GM12878 (cell line): ENCODE measurements around the gene RALBP1. TPM values are rescaled to one million over a fixed set of nuclear protein-coding genes. Genes with fewer than 3 reads are reported as not detected.
A peak's percentile ranks its signal among the peaks of the same experiment; 100 is the strongest.

Source experiments
- ATAC-seq: fragments of 200-7000 bp; cut with Tn5 transposase; 3 replicates; pipeline ENCODE4 v1.9.1; 2020; ENCODE audit warnings: mild to moderate bottlenecking, moderate library complexity
- BruUV-seq: library from RNA; stranded (reverse); fragments of 400-500 nt; replicated peaks from 2 replicates; lab custom pipeline; 2021; lab: Mats Ljungman, UMichigan
- CTCF ChIA-PET: fragments of 300-600 bp; sonication (Branson Sonifier 250); formaldehyde crosslinking; extraction: SDS; loops from one replicate; lab custom pipeline; 2021; ENCODE audit warnings: inconsistent platforms; lab: Yijun Ruan, JAX
- POLR2A ChIA-PET: fragments of 350-600 bp; formaldehyde crosslinking; extraction: SDS; loops from one replicate; lab custom pipeline; 2021; ENCODE audit warnings: inconsistent platforms; lab: Charles Lee
- RAD21 ChIA-PET: fragments of 300-600 bp; sonication (Branson Sonifier 250); formaldehyde crosslinking; loops from one replicate; lab custom pipeline; 2023; ENCODE audit warnings: antibody characterized with exemption; ENCODE audit not compliant: unreplicated experiment; lab: Charles Lee
- SMC1A ChIA-PET: fragments of 300-600 bp; sonication (Branson Sonifier 250); formaldehyde crosslinking; loops from one replicate; lab custom pipeline; 2023; ENCODE audit not compliant: unreplicated experiment, uncharacterized antibody; lab: Charles Lee
- DNase-seq: peaks from one replicate; pipeline ENCODE4 v3.0.0-alpha.2; 2011; ENCODE audit warnings: low read depth, low spot score
- FAIRE-seq: peaks from 3 replicates; lab custom pipeline; 2011; peaks lifted over from hg19 to GRCh38; lab: Jason Lieb, UNC
- H2AFZ ChIP-seq: 2 replicates; pipeline ENCODE4 v1.6.0; 2011; ENCODE audit warnings: low read depth, low read length, control low read depth; ENCODE audit not compliant: control insufficient read depth
- H3K27ac ChIP-seq: 2 replicates; pipeline ENCODE4 v1.5.1; 2011; ENCODE audit warnings: control low read depth; ENCODE audit not compliant: control insufficient read depth, insufficient read depth
- H3K27me3 ChIP-seq, 2 experiments: replicated peaks in 1 of 2; 2 replicates each; pipeline versions ENCODE4 v1.6.0 to v1.6.1; 2011; ENCODE audit warnings: low read length in 1 of 2; ENCODE audit not compliant: control insufficient read depth in 2 of 2, insufficient read depth in 2 of 2
- H3K36me3 ChIP-seq, 2 experiments: 2 replicates each; pipeline ENCODE4 v1.5.1; 2011; ENCODE audit warnings: low read length in 1 of 2; ENCODE audit not compliant: control insufficient read depth in 2 of 2, insufficient read depth in 2 of 2
- H3K4me1 ChIP-seq: 2 replicates; pipeline ENCODE4 v1.6.1; 2011; ENCODE audit warnings: mild to moderate bottlenecking, low read length, moderate library complexity, mixed read lengths; ENCODE audit not compliant: control insufficient read depth, insufficient read depth
- H3K4me2 ChIP-seq: 2 replicates; pipeline ENCODE4 v1.6.0; 2011; ENCODE audit warnings: control low read depth; ENCODE audit not compliant: control insufficient read depth, insufficient read depth
- H3K4me3 ChIP-seq: fragments of 200-600 bp; sonication (generic); 2 replicates; pipeline ENCODE4 v1.5.1; 2016
- H3K79me2 ChIP-seq: 2 replicates; pipeline ENCODE4 v1.6.0; 2011; ENCODE audit warnings: low read length; ENCODE audit not compliant: control insufficient read depth, insufficient read depth
- H3K9ac ChIP-seq: 2 replicates; pipeline ENCODE4 v1.8.0; 2011; ENCODE audit warnings: low read length, control low read depth, mixed read lengths; ENCODE audit not compliant: control insufficient read depth, insufficient read depth
- H3K9me3 ChIP-seq: replicated peaks from 3 replicates; pipeline ENCODE4 v1.5.1; 2011; ENCODE audit warnings: mild to moderate bottlenecking, low read length; ENCODE audit not compliant: control insufficient read depth, insufficient read depth
- H4K20me1 ChIP-seq: 2 replicates; pipeline ENCODE4 v1.6.0; 2011; ENCODE audit not compliant: control insufficient read depth, insufficient read depth
- BHLHE40 ChIP-seq, 2 experiments: fragments of 450-650 bp in 1 of 2; IDR thresholded peaks; 2 replicates each; pipeline ENCODE4 v1.6.1; 2011 to 2017; ENCODE audit warnings: low read depth in 2 of 2, borderline replicate concordance in 1 of 2, improper control_type of control experiment in 1 of 2, low read length in 1 of 2, mild to moderate bottlenecking in 1 of 2
- CEBPB ChIP-seq, 2 experiments: fragments of 150-350 bp in 1 of 2; IDR thresholded peaks; 2 replicates each; pipeline ENCODE4 v1.6.1; 2012 to 2014; ENCODE audit warnings: low read depth in 2 of 2, low read length in 2 of 2, borderline replicate concordance in 1 of 2, inconsistent platforms in 1 of 2
- FOXM1 ChIP-seq: IDR thresholded peaks from 2 replicates; pipeline ENCODE4 v1.6.1; 2012; ENCODE audit warnings: low read depth, mild to moderate bottlenecking, inconsistent platforms, low read length, moderate library complexity
- IRF5 ChIP-seq: fragments of 450-650 bp; IDR thresholded peaks from 2 replicates; pipeline ENCODE4 v1.6.1; 2017; ENCODE audit warnings: borderline replicate concordance
- MAX ChIP-seq: IDR thresholded peaks from 2 replicates; pipeline ENCODE4 v1.6.1; 2012; ENCODE audit warnings: low read depth, low read length, improper control_type of control experiment
- MTA2 ChIP-seq: fragments of 450-650 bp; IDR thresholded peaks from 2 replicates; pipeline ENCODE4 v1.6.1; 2016; ENCODE audit warnings: low read depth, mild to moderate bottlenecking, moderate library complexity
- NR2C1 ChIP-seq: fragments of 450-650 bp; IDR thresholded peaks from 2 replicates; pipeline ENCODE4 v1.6.1; 2017; ENCODE audit warnings: antibody characterized with exemption, mild to moderate bottlenecking, moderate library complexity
- PAX5 ChIP-seq: IDR thresholded peaks from 2 replicates; pipeline ENCODE4 v1.6.1; 2011; ENCODE audit warnings: low read depth, low read length, borderline replicate concordance
- POLR2AphosphoS2 ChIP-seq: IDR thresholded peaks from 2 replicates; pipeline ENCODE4 v1.6.1; 2011; ENCODE audit warnings: low read depth, mild to moderate bottlenecking, low read length, improper control_type of control experiment, moderate library complexity
- POLR2AphosphoS5 ChIP-seq: IDR thresholded peaks from 2 replicates; pipeline ENCODE4 v1.6.1; 2011; ENCODE audit warnings: mild to moderate bottlenecking, low read length, inconsistent platforms
- RAD51 ChIP-seq: fragments of 450-650 bp; IDR thresholded peaks from 2 replicates; pipeline ENCODE4 v1.6.1; 2016; ENCODE audit warnings: moderate library complexity, mild to moderate bottlenecking, inconsistent platforms
- RELA ChIP-seq: fragments of 450-650 bp; IDR thresholded peaks from 2 replicates; pipeline ENCODE4 v1.8.0; 2014; ENCODE audit warnings: borderline replicate concordance; ENCODE audit not compliant: partially characterized antibody
- RELB ChIP-seq: fragments of 450-650 bp; IDR thresholded peaks from 2 replicates; pipeline ENCODE4 v1.6.1; 2017; ENCODE audit warnings: low read depth, mild to moderate bottlenecking, moderate library complexity
- YY1 ChIP-seq: IDR thresholded peaks from 2 replicates; pipeline ENCODE4 v1.6.1; 2011; ENCODE audit warnings: low read depth, mild to moderate bottlenecking, low read length
- ZBTB11 ChIP-seq: fragments of 450-650 bp; formaldehyde crosslinking; IDR thresholded peaks from 2 replicates; pipeline ENCODE4 v1.5.0; 2022; ENCODE audit warnings: mild to moderate bottlenecking, missing genetic modification characterization
- ZNF24 ChIP-seq: fragments of 450-650 bp; IDR thresholded peaks from 2 replicates; pipeline ENCODE4 v1.6.1; 2017; ENCODE audit warnings: antibody characterized with exemption, mild to moderate bottlenecking
- WGBS: methylation state at CpG from one replicate; pipeline ENCODE4 v1.1.6; 2016; ENCODE audit warnings: low lambda C conversion rate; ENCODE audit not compliant: insufficient replicate concordance, insufficient coverage; ENCODE audit errors: missing lambda C conversion rate; 5-methylcytosine and 5-hydroxymethylcytosine counted together
- in situ Hi-C: fragments of 300-500 bp; cut with MboI; formaldehyde crosslinking; loops from 9 replicates; pipeline ENCODE4 v1.14.3; 2018; ENCODE audit warnings: mixed read lengths
- intact Hi-C: fragments of 100-400 bp; cut with micrococcal nuclease; formaldehyde crosslinking; loops from one replicate; pipeline ENCODE4 v1.14.2; 2022; ENCODE audit not compliant: unreplicated experiment
- polyA plus RNA-seq, 11 experiments: library from polyadenylated mRNA; depleted of rRNA in 4 of 11; unstranded in 6 of 11; stranded (reverse) in 5 of 11; fragments of >200 nt; fragmentation: Nextera tagmentation in 4 of 11; fragmentation: Illumina TruSeq in 1 of 11; extraction: Ambion mirVana in 4 of 11; extraction: Trizol in 1 of 11; gene quantifications; 1 replicate in 1 of 11; 2 replicates in 10 of 11; pipeline versions ENCODE4 v1.2.1 to v1.2.3, GENCODE V29; 2011 to 2016; ENCODE audit warnings: inconsistent platforms in 2 of 11, missing spikeins in 2 of 11, low read depth in 1 of 11
- total RNA-seq, 4 experiments: library from RNA; depleted of rRNA in 3 of 4; stranded (reverse); fragments of >200 nt in 3 of 4; fragmentation: Illumina TruSeq in 1 of 4; extraction: Trizol in 1 of 4; gene quantifications; 2 replicates each; pipeline versions ENCODE4 v1.2.1 to v1.2.3, GENCODE V29; 2013 to 2021

Gene RALBP1
- total and polyA plus RNA-seq, 10 of the 15 experiments (the other 5 are each of a cell fraction or from before 2014, with no cell fraction given) = 11.2 to 46.9 (median 41.8) TPM

GRCh38 chr18:9477509-9477908, 2.2 kb downstream of the RALBP1 start:
- intact Hi-C loops (loop anchor here (5.0 to 10.0 kb wide), 5 partner anchors 125 to 415 kb away; partner anchors contain the start of genes ANKRD12 and PPP4R1), in situ Hi-C loops (no loop called here)
- Histone ChIP-seq H3K9me3 (no peaks in the 10 kb centered on the region; the same call in 2 of the 3 replicates), H3K4me2 (peak overlapping the region; percentile 67), H3K9ac (peak overlapping the region; percentile 7; the same call in 1 of the 2 replicates), H4K20me1 (no peaks in the 10 kb centered on the region), H3K27ac (no peak overlapping the region; the same call in 1 of the 2 replicates), H3K36me3 (peaks cover 0 to 3% of the 10 kb centered on the region in 2 experiments; a peak in 1 of 4 replicates), H3K4me1 (peaks cover 15% of the 10 kb centered on the region), H3K27me3 (no peaks in the 10 kb centered on the region), H3K4me3 (peak overlapping the region; percentile 97), H2AFZ (no peak overlapping the region), H3K79me2 (peaks cover 62% of the 10 kb centered on the region)
- SMC1A ChIA-PET = interaction anchor here (0.7 kb wide), 1 partner anchor 272 kb away, joined by 3 read pairs; no protein-coding TSS in a partner anchor
- FAIRE-seq = no peak
- BruUV-seq = no TSS peak
- POLR2A ChIA-PET = no interaction called here
- DNase-seq = no peak
- ATAC-seq = no peak
- RAD21 ChIA-PET = no interaction called here
- CTCF ChIA-PET = no interaction called here
- 38% methylated on average over 1 of the region's 1 CpG for WGBS
- TF ChIP-seq POLR2AphosphoS5 (no peak), PAX5 (no peak), IRF5 (no peak), RELB (no peak), ZNF24 (no peak), ZBTB11 (CRISPR knock-in tag) (no peak), MTA2 (no peak), MAX (no peak), BHLHE40 (IDR thresholded peaks at IDR 0.05; ENCODE audit: borderline replicate concordance in 1 of 2, low read depth in 2 of 2, low read length in 1 of 2) (no peak), YY1 (no peak), POLR2AphosphoS2 (no peak), NR2C1 (no peak), FOXM1 (no peak), CEBPB (IDR thresholded peaks at IDR 0.05; ENCODE audit: borderline replicate concordance in 1 of 2, low read depth in 2 of 2, low read length in 2 of 2) (no peak), RAD51 (no peak), RELA (no peak)
